ENCODE results near the gene TMEM253.

DNA sequence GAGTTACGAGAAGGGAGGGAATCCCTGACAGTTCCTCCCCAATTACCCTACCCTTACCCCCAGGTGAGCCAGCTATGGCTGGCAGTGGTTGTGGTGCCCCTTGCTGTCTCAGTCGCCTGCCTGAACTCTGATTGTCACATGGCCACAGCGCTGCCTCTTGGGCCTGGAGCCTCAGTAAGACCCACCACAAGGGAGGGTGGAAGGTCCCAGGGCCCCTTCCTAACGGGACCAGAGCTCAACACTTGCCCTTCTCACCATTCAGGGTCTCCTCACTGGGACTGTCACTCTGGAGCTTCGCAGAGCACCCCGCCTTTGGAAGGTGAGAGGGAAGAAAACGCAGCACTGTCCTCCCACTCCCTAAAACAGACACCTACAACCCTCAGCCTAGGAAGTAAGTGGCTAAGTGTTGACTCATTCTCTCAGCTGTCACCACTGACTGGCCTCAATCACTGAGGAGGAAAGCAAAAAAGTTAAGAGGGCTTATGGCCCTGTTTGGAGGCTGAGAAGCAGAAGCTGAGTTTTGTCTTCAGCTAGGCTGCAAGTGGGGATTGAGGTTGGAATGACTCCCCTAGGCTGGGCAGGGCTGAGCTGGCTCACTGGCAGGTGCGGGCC is 1.0 kb downstream of the TMEM253 start:
- TF ChIP-seq, protein P1, sequence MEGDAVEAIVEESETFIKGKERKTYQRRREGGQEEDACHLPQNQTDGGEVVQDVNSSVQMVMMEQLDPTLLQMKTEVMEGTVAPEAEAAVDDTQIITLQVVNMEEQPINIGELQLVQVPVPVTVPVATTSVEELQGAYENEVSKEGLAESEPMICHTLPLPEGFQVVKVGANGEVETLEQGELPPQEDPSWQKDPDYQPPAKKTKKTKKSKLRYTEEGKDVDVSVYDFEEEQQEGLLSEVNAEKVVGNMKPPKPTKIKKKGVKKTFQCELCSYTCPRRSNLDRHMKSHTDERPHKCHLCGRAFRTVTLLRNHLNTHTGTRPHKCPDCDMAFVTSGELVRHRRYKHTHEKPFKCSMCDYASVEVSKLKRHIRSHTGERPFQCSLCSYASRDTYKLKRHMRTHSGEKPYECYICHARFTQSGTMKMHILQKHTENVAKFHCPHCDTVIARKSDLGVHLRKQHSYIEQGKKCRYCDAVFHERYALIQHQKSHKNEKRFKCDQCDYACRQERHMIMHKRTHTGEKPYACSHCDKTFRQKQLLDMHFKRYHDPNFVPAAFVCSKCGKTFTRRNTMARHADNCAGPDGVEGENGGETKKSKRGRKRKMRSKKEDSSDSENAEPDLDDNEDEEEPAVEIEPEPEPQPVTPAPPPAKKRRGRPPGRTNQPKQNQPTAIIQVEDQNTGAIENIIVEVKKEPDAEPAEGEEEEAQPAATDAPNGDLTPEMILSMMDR (IDR thresholded peaks at IDR 0.05) = no peak
- no peak for TF ChIP-seq POLR2A (IDR thresholded peaks at IDR 0.05)

Data from thyroid gland (tissue), 4 donors.